ENCODE data around the gene DCD.

GRCh38 chr12:54689034-54689372 lies 40.8 kb upstream of the DCD start:
- no peak for TF ChIP-seq CTCF (IDR thresholded peaks at IDR 0.05)
- no peak for TF ChIP-seq POLR2A (IDR thresholded peaks at IDR 0.05)
- no peak for TF ChIP-seq POLR2AphosphoS5 (IDR thresholded peaks at IDR 0.05)
- no peak for TF ChIP-seq EP300 (IDR thresholded peaks at IDR 0.05)

Data from upper lobe of left lung (tissue), 4 donors.